Measurements from ENCODE around the gene SGF29.
"Not testable (repeated sequence)": the region's sequence is repeated elsewhere in the genome, so short reads cannot be mapped to it uniquely, and the experiment has no call there.

The SGF29 gene

GRCh38 chr16:28566233-28566925 is 12.7 kb downstream of the SGF29 start:
- DNase-seq (ENCODE audit: low spot score) = not testable (repeated sequence)

- no peak for DNase-seq (ENCODE audit: low spot score)
Measured at GRCh38 chr16:28567292-28567691, 13.6 kb downstream of the SGF29 start.

GRCh38 chr16:28569021-28569420 is 15.3 kb downstream of the SGF29 start:
- DNase-seq (ENCODE audit: low spot score) = no peak

- no peak for DNase-seq (ENCODE audit: low spot score)
Measured at GRCh38 chr16:28569968-28570752, 16.4 kb downstream of the SGF29 start.

- DNase-seq (ENCODE audit: low spot score) = peak; percentile 74
Measured at GRCh38 chr16:28572696-28573510, 19.2 kb downstream of the SGF29 start.

- DNase-seq (ENCODE audit: low spot score) = no peak
Measured at GRCh38 chr16:28573738-28574718, 20.3 kb downstream of the SGF29 start.

GRCh38 chr16:28574925-28575324 is 21.2 kb downstream of the SGF29 start:
- no peak for DNase-seq (ENCODE audit: low spot score)

- no peak for DNase-seq (ENCODE audit: low spot score)
Measured at GRCh38 chr16:28575446-28576109, 21.9 kb downstream of the SGF29 start.

GRCh38 chr16:28580726-28581315 is 27.1 kb downstream of the SGF29 start:
- no peak for DNase-seq (ENCODE audit: low spot score)

GRCh38 chr16:28585674-28586073 is 32.0 kb downstream of the SGF29 start:
- no peak for DNase-seq (ENCODE audit: low spot score)

GRCh38 chr16:28586466-28586865 is 32.7 kb downstream of the SGF29 start:
- no peak for DNase-seq (ENCODE audit: low spot score)

- no peak for DNase-seq (ENCODE audit: low spot score)
Measured at GRCh38 chr16:28587386-28587785, 33.7 kb downstream of the SGF29 start.

- DNase-seq (ENCODE audit: low spot score) = no peak
Measured at GRCh38 chr16:28589069-28589468, 35.3 kb downstream of the SGF29 start.

- DNase-seq (ENCODE audit: low spot score) = no peak
Measured at GRCh38 chr16:28589930-28590329, 36.2 kb downstream of the SGF29 start.

- DNase-seq (ENCODE audit: low spot score) = no peak
Measured at GRCh38 chr16:28590384-28591340, 36.9 kb downstream of the SGF29 start.

GRCh38 chr16:28591355-28591754 is 37.6 kb downstream of the SGF29 start:
- no peak for DNase-seq (ENCODE audit: low spot score)

GRCh38 chr16:28592511-28592910 is 38.8 kb downstream of the SGF29 start:
- no peak for DNase-seq (ENCODE audit: low spot score)

- DNase-seq (ENCODE audit: low spot score) = no peak
Measured at GRCh38 chr16:28592979-28593553, 39.3 kb downstream of the SGF29 start.

- not testable (repeated sequence) for DNase-seq (ENCODE audit: low spot score)
Measured at GRCh38 chr16:28595451-28595850, 41.7 kb downstream of the SGF29 start.
